BJ (cell line): ENCODE measurements around the gene NPAS3. TPM values are rescaled to one million over a fixed set of nuclear protein-coding genes. Genes with fewer than 3 reads are reported as not detected.

Source experiments
- CTCF ChIA-PET: fragments of 350-600 bp; formaldehyde crosslinking; extraction: SDS; loops from one replicate; lab custom pipeline; 2021; ENCODE audit warnings: antibody characterized with exemption, inconsistent platforms; lab: Yijun Ruan, JAX
- POLR2A ChIA-PET: fragments of 300-600 bp; sonication (Branson Sonifier 250); formaldehyde crosslinking; extraction: SDS; loops from one replicate; lab custom pipeline; 2021; ENCODE audit warnings: antibody characterized with exemption; lab: Charles Lee
- DNase-seq: peaks from one replicate; pipeline ENCODE4 v3.0.0-alpha.2; 2011; ENCODE audit warnings: low read depth
- H3K27me3 ChIP-seq: 2 replicates; pipeline ENCODE4 v1.6.0; 2011; ENCODE audit warnings: low read length; ENCODE audit not compliant: control insufficient read depth, insufficient read depth
- H3K36me3 ChIP-seq: 2 replicates; pipeline ENCODE4 v1.5.1; 2011; ENCODE audit warnings: low read length; ENCODE audit not compliant: control insufficient read depth, insufficient read depth
- H3K4me3 ChIP-seq: 2 replicates; pipeline ENCODE4 v1.5.1; 2011; ENCODE audit warnings: low read depth, mild to moderate bottlenecking, control low read depth, low read length
- polyA plus RNA-seq: library from polyadenylated mRNA; depleted of rRNA; stranded (reverse); fragments of >200 nt; gene quantifications from 2 replicates; pipeline ENCODE4 v1.2.3, GENCODE V29; 2011
- TF ChIP-seq, protein P1 (sequence below): IDR thresholded peaks from 2 replicates; pipeline ENCODE4 v1.5.1; 2011; ENCODE audit warnings: low read depth, mild to moderate bottlenecking, control low read depth, inconsistent platforms, low read length, moderate library complexity; ENCODE audit not compliant: insufficient read depth

The NPAS3 gene
- polyA plus RNA-seq, 1 experiment, result 0.09 TPM

GRCh38 chr14:32996343-32996742 is 57.7 kb downstream of the NPAS3 start:
- TF ChIP-seq, protein P1, sequence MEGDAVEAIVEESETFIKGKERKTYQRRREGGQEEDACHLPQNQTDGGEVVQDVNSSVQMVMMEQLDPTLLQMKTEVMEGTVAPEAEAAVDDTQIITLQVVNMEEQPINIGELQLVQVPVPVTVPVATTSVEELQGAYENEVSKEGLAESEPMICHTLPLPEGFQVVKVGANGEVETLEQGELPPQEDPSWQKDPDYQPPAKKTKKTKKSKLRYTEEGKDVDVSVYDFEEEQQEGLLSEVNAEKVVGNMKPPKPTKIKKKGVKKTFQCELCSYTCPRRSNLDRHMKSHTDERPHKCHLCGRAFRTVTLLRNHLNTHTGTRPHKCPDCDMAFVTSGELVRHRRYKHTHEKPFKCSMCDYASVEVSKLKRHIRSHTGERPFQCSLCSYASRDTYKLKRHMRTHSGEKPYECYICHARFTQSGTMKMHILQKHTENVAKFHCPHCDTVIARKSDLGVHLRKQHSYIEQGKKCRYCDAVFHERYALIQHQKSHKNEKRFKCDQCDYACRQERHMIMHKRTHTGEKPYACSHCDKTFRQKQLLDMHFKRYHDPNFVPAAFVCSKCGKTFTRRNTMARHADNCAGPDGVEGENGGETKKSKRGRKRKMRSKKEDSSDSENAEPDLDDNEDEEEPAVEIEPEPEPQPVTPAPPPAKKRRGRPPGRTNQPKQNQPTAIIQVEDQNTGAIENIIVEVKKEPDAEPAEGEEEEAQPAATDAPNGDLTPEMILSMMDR, result no peak
- Histone ChIP-seq H3K27me3 (no peaks in the 10 kb centered on the region), H3K36me3 (no peaks in the 10 kb centered on the region), H3K4me3 (no peak overlapping the region)
- POLR2A ChIA-PET, result no interaction called here
- CTCF ChIA-PET, result interaction anchor here (1.0 to 1.2 kb wide), 2 partner anchors 283 to 421 kb away, joined by 3 to 4 read pairs; no protein-coding TSS in a partner anchor
- no peak for DNase-seq

- CTCF ChIA-PET, result interaction anchor here (1.0 to 1.4 kb wide), 4 partner anchors 12 to 408 kb away, joined by 3 to 5 read pairs (median 3); no protein-coding TSS in a partner anchor
- Histone ChIP-seq H3K4me3 (no peak overlapping the region), H3K27me3 (no peaks in the 10 kb centered on the region), H3K36me3 (no peaks in the 10 kb centered on the region)
- TF ChIP-seq, protein P1, result peak; percentile 66
- no peak for DNase-seq
- POLR2A ChIA-PET, result no interaction called here
These were observed 59.8 kb downstream of the NPAS3 start for GRCh38 chr14:32998433-32998832.

DNA sequence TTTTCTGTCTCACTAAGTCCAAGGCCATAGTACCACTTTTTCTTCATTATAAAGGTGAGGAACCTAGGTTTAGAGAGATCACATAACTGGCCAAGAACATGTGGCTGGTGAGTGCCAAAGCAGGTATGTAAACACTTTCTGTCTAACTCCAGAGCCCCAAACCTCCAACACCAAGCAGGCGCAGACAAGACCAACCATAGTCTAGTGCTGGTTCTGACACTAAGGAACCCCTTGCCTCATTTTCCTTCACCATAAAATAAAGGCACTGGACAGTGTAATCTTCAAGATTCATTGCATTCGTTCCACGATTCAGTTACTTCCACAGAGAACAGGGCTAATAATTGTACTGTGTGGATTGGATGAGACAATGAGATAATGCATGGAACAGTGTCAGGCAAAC is 71.0 kb downstream of the NPAS3 start:
- no peaks in the 10 kb centered on the region for H3K27me3 ChIP-seq
- no peak for DNase-seq
- POLR2A ChIA-PET, result no interaction called here
- CTCF ChIA-PET, result no interaction called here
- H3K4me3 ChIP-seq, result no peak overlapping the region
- TF ChIP-seq, protein P1, result no peak
- no peaks in the 10 kb centered on the region for H3K36me3 ChIP-seq

- TF ChIP-seq, protein P1, result no peak
- Histone ChIP-seq H3K27me3 (no peaks in the 10 kb centered on the region), H3K4me3 (no peak overlapping the region), H3K36me3 (no peaks in the 10 kb centered on the region)
- DNase-seq, result no peak
- POLR2A ChIA-PET, result no interaction called here
- CTCF ChIA-PET, result interaction anchor here (0.9 kb wide), 1 partner anchor 12 kb away, joined by 5 read pairs; no protein-coding TSS in a partner anchor
These were observed 71.8 kb downstream of the NPAS3 start for GRCh38 chr14:33010495-33010894.

DNA sequence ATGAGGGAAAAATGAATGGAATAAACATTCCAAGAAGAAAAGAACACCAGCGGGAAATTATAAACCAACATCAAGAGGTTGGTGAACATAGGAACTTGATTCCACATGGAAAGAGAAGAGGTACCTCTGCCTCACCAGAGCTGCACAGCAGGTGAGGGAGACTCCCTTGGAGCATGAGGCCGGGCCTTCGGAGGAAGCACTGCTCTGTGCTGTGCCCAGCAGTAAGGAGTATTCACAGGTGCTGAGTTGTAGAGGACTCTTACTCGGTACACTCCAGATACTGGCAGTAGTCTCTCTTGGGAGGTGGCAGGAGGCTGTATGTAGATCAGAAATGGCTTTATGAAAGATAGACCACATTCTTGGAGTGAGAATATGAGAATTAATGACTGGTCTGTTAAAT is 76.0 kb downstream of the NPAS3 start:
- H3K4me3 ChIP-seq, result no peak overlapping the region
- POLR2A ChIA-PET, result no interaction called here
- CTCF ChIA-PET, result no interaction called here
- DNase-seq, result no peak
- H3K36me3 ChIP-seq, result no peaks in the 10 kb centered on the region
- no peaks in the 10 kb centered on the region for H3K27me3 ChIP-seq
- TF ChIP-seq, protein P1, result no peak
